Dendritic cell treated with granulocyte-macrophage colony-stimulating factor and Interleukin-4, amounts not matched to agents 40 ng/mL and 50 ng/mL, for 4 days (primary cell): ENCODE results near the gene DNAJC19.

Source experiments
- H3K27ac Mint-ChIP-seq: one replicate; pipeline ENCODE4 v1.8.0; 2022; ENCODE audit warnings: mild to moderate bottlenecking, mixed read lengths
- H3K27me3 Mint-ChIP-seq: one replicate; pipeline ENCODE4 v1.8.0; 2022; ENCODE audit warnings: mild to moderate bottlenecking, mixed read lengths
- H3K36me3 Mint-ChIP-seq: one replicate; pipeline ENCODE4 v1.8.0; 2022; ENCODE audit warnings: low read depth, mixed read lengths
- H3K4me1 Mint-ChIP-seq: one replicate; pipeline ENCODE4 v1.8.0; 2022; ENCODE audit warnings: low read depth, mixed read lengths
- H3K4me3 Mint-ChIP-seq: one replicate; pipeline ENCODE4 v1.8.0; 2022; ENCODE audit warnings: mild to moderate bottlenecking, moderate library complexity, mixed read lengths
- H3K9me3 Mint-ChIP-seq: one replicate; pipeline ENCODE4 v1.8.0; 2022; ENCODE audit warnings: mixed read lengths
- intact Hi-C: fragments of 100-400 bp; cut with micrococcal nuclease; formaldehyde crosslinking; loops from one replicate; pipeline ENCODE4 v1.15.0; 2022

DNAJC19 gene

GRCh38 chr3:180981912-180982311 lies 7.6 kb downstream of the DNAJC19 start:
- H3K9me3 Mint-ChIP-seq: no peaks in the 10 kb centered on the region
- H3K36me3 Mint-ChIP-seq: peaks cover 35% of the 10 kb centered on the region
- no peak overlapping the region for H3K27ac Mint-ChIP-seq
- no peak overlapping the region for H3K4me3 Mint-ChIP-seq
- intact Hi-C loops: no loop called here
- no peaks in the 10 kb centered on the region for H3K27me3 Mint-ChIP-seq
- H3K4me1 Mint-ChIP-seq: no peaks in the 10 kb centered on the region

- Mint-ChIP-seq H3K36me3 (peaks cover 37% of the 10 kb centered on the region), H3K4me1 (no peaks in the 10 kb centered on the region), H3K27me3 (no peaks in the 10 kb centered on the region), H3K4me3 (no peak overlapping the region), H3K9me3 (no peaks in the 10 kb centered on the region), H3K27ac (no peak overlapping the region)
- intact Hi-C loops: no loop called here
These were observed 8.9 kb downstream of the DNAJC19 start for GRCh38 chr3:180980611-180981010.

GRCh38 chr3:180979961-180980360 lies 9.6 kb downstream of the DNAJC19 start:
- Mint-ChIP-seq H3K4me1 (no peaks in the 10 kb centered on the region), H3K27ac (no peak overlapping the region), H3K27me3 (no peaks in the 10 kb centered on the region), H3K9me3 (no peaks in the 10 kb centered on the region), H3K4me3 (no peak overlapping the region), H3K36me3 (peaks cover 33% of the 10 kb centered on the region)
- intact Hi-C loops: loop anchor here (10.0 kb wide), 1 partner anchor 1385 kb away; no protein-coding TSS in a partner anchor

GRCh38 chr3:180977498-180977897 lies 12.0 kb downstream of the DNAJC19 start:
- Mint-ChIP-seq H3K4me1 (peaks cover 4% of the 10 kb centered on the region), H3K4me3 (no peak overlapping the region), H3K9me3 (no peaks in the 10 kb centered on the region), H3K27me3 (no peaks in the 10 kb centered on the region), H3K36me3 (peaks cover 37% of the 10 kb centered on the region), H3K27ac (no peak overlapping the region)
- intact Hi-C loops: loop anchor here (10.0 kb wide), 1 partner anchor 1383 kb away; no protein-coding TSS in a partner anchor

- H3K27me3 Mint-ChIP-seq: no peaks in the 10 kb centered on the region
These were observed 15.2 kb downstream of the DNAJC19 start for GRCh38 chr3:180974286-180974685.

GRCh38 chr3:180973543-180973942 lies 16.0 kb downstream of the DNAJC19 start:
- H3K27ac Mint-ChIP-seq: no peak overlapping the region
- H3K4me1 Mint-ChIP-seq: peaks cover 5% of the 10 kb centered on the region

More at GRCh38 chr3:180974286-180974685, 15.2 kb downstream of the DNAJC19 start:
- H3K36me3 Mint-ChIP-seq: peaks cover 66% of the 10 kb centered on the region
- H3K4me3 Mint-ChIP-seq: no peak overlapping the region
- no peaks in the 10 kb centered on the region for H3K9me3 Mint-ChIP-seq
- H3K27ac Mint-ChIP-seq: no peak overlapping the region
- H3K4me1 Mint-ChIP-seq: peaks cover 5% of the 10 kb centered on the region
- intact Hi-C loops: loop anchor here (10.0 kb wide), 1 partner anchor 1379 kb away; no protein-coding TSS in a partner anchor

GRCh38 chr3:180970931-180971330 lies 18.6 kb downstream of the DNAJC19 start:
- peaks cover 5% of the 10 kb centered on the region for H3K4me1 Mint-ChIP-seq
- H3K36me3 Mint-ChIP-seq: peaks cover 71% of the 10 kb centered on the region
- H3K4me3 Mint-ChIP-seq: no peak overlapping the region
- H3K27ac Mint-ChIP-seq: no peak overlapping the region
- intact Hi-C loops: loop anchor here (10.0 kb wide), 1 partner anchor 1376 kb away; no protein-coding TSS in a partner anchor
- no peaks in the 10 kb centered on the region for H3K9me3 Mint-ChIP-seq
- H3K27me3 Mint-ChIP-seq: no peaks in the 10 kb centered on the region

More at GRCh38 chr3:180973543-180973942, 16.0 kb downstream of the DNAJC19 start:
- intact Hi-C loops: loop anchor here (10.0 kb wide), 1 partner anchor 1379 kb away; no protein-coding TSS in a partner anchor
- Mint-ChIP-seq H3K36me3 (peaks cover 69% of the 10 kb centered on the region), H3K4me3 (no peak overlapping the region), H3K9me3 (no peaks in the 10 kb centered on the region), H3K27me3 (no peaks in the 10 kb centered on the region)

- peaks cover 79% of the 10 kb centered on the region for H3K36me3 Mint-ChIP-seq
- H3K27ac Mint-ChIP-seq: no peak overlapping the region
These were observed 27.0 kb downstream of the DNAJC19 start for GRCh38 chr3:180962530-180962929.

GRCh38 chr3:180961552-180961951 lies 28.0 kb downstream of the DNAJC19 start:
- no peaks in the 10 kb centered on the region for H3K9me3 Mint-ChIP-seq
- no peak overlapping the region for H3K4me3 Mint-ChIP-seq
- intact Hi-C loops: loop anchor here (10.0 kb wide), 1 partner anchor 347 kb away; no protein-coding TSS in a partner anchor
- H3K36me3 Mint-ChIP-seq: peaks cover 77% of the 10 kb centered on the region
- no peaks in the 10 kb centered on the region for H3K4me1 Mint-ChIP-seq
- no peaks in the 10 kb centered on the region for H3K27me3 Mint-ChIP-seq
- no peak overlapping the region for H3K27ac Mint-ChIP-seq

More at GRCh38 chr3:180962530-180962929, 27.0 kb downstream of the DNAJC19 start:
- H3K4me3 Mint-ChIP-seq: no peak overlapping the region
- no peaks in the 10 kb centered on the region for H3K4me1 Mint-ChIP-seq
- no peaks in the 10 kb centered on the region for H3K9me3 Mint-ChIP-seq
- H3K27me3 Mint-ChIP-seq: no peaks in the 10 kb centered on the region
- intact Hi-C loops: loop anchor here (10.0 kb wide), 1 partner anchor 348 kb away; no protein-coding TSS in a partner anchor

- no peaks in the 10 kb centered on the region for H3K27me3 Mint-ChIP-seq
- H3K4me3 Mint-ChIP-seq: no peak overlapping the region
- no peak overlapping the region for H3K27ac Mint-ChIP-seq
- peaks cover 77% of the 10 kb centered on the region for H3K36me3 Mint-ChIP-seq
- no peaks in the 10 kb centered on the region for H3K4me1 Mint-ChIP-seq
- intact Hi-C loops: loop anchor here (10.0 kb wide), 1 partner anchor 346 kb away; no protein-coding TSS in a partner anchor
- H3K9me3 Mint-ChIP-seq: no peaks in the 10 kb centered on the region
These were observed 28.4 kb downstream of the DNAJC19 start for GRCh38 chr3:180961087-180961486.

- Mint-ChIP-seq H3K9me3 (no peaks in the 10 kb centered on the region), H3K27me3 (no peaks in the 10 kb centered on the region), H3K36me3 (peaks cover 83% of the 10 kb centered on the region), H3K27ac (no peak overlapping the region), H3K4me3 (no peak overlapping the region), H3K4me1 (no peaks in the 10 kb centered on the region)
- intact Hi-C loops: loop anchor here (10.0 kb wide), 1 partner anchor 345 kb away; no protein-coding TSS in a partner anchor
These were observed 29.8 kb downstream of the DNAJC19 start for GRCh38 chr3:180959691-180960090.

- H3K36me3 Mint-ChIP-seq: peaks cover 77% of the 10 kb centered on the region
- intact Hi-C loops: no loop called here
These were observed 41.7 kb downstream of the DNAJC19 start for GRCh38 chr3:180947761-180948390.

GRCh38 chr3:180940826-180941225 lies 48.7 kb downstream of the DNAJC19 start:
- Mint-ChIP-seq H3K27me3 (no peaks in the 10 kb centered on the region), H3K4me3 (no peak overlapping the region), H3K9me3 (no peaks in the 10 kb centered on the region), H3K27ac (no peak overlapping the region), H3K36me3 (peaks cover 76% of the 10 kb centered on the region), H3K4me1 (no peaks in the 10 kb centered on the region)
- intact Hi-C loops: no loop called here

More at GRCh38 chr3:180947761-180948390, 41.7 kb downstream of the DNAJC19 start:
- no peak overlapping the region for H3K27ac Mint-ChIP-seq
- no peaks in the 10 kb centered on the region for H3K4me1 Mint-ChIP-seq
- H3K4me3 Mint-ChIP-seq: no peak overlapping the region
- H3K27me3 Mint-ChIP-seq: no peaks in the 10 kb centered on the region
- H3K9me3 Mint-ChIP-seq: no peaks in the 10 kb centered on the region

GRCh38 chr3:180934638-180935037 lies 54.9 kb downstream of the DNAJC19 start:
- Mint-ChIP-seq H3K27ac (no peak overlapping the region), H3K36me3 (peaks cover 50% of the 10 kb centered on the region), H3K27me3 (no peaks in the 10 kb centered on the region), H3K4me3 (no peak overlapping the region), H3K9me3 (no peaks in the 10 kb centered on the region), H3K4me1 (no peaks in the 10 kb centered on the region)
- intact Hi-C loops: no loop called here
